Mesendoderm (in vitro differentiated cells): ENCODE measurements around the gene NXN.

Experiments used
- DNase-seq: peaks from one replicate; pipeline ENCODE4 v3.0.0; 2013
- H2AK5ac ChIP-seq: 2 replicates; pipeline ENCODE4 v1.6.1; 2013; ENCODE audit warnings: low read length, inconsistent platforms
- H2BK120ac ChIP-seq: 2 replicates; pipeline ENCODE4 v1.6.1; 2013; ENCODE audit warnings: low read depth, mild to moderate bottlenecking, low read length, moderate library complexity, mixed read lengths
- H2BK15ac ChIP-seq: replicated peaks from 2 replicates; pipeline ENCODE4 v1.6.1; 2013; ENCODE audit warnings: low read depth, mild to moderate bottlenecking, moderate library complexity
- H2BK5ac ChIP-seq: 2 replicates; pipeline ENCODE4 v1.6.1; 2013; ENCODE audit warnings: low read length, inconsistent platforms
- H3K18ac ChIP-seq: 2 replicates; pipeline ENCODE4 v1.6.1; 2013; ENCODE audit warnings: mild to moderate bottlenecking, low read length, mixed read lengths
- H3K23ac ChIP-seq: one replicate; pipeline ENCODE4 v1.6.1; 2013; ENCODE audit warnings: low read length
- H3K27ac ChIP-seq: 2 replicates; pipeline ENCODE4 v1.5.1; 2013; ENCODE audit warnings: low read depth, mild to moderate bottlenecking, inconsistent platforms, low read length, moderate library complexity
- H3K27me3 ChIP-seq: 2 replicates; pipeline ENCODE4 v1.6.1; 2013; ENCODE audit warnings: low read length, control low read depth, mild to moderate bottlenecking, inconsistent platforms; ENCODE audit not compliant: insufficient read depth, poor library complexity
- H3K36me3 ChIP-seq: 2 replicates; pipeline ENCODE4 v1.6.1; 2013; ENCODE audit warnings: low read length, inconsistent platforms; ENCODE audit not compliant: control insufficient read depth, insufficient read depth
- H3K4ac ChIP-seq: one replicate; pipeline ENCODE4 v1.6.1; 2013; ENCODE audit warnings: low read depth, mild to moderate bottlenecking, low read length, moderate library complexity
- H3K4me1 ChIP-seq: 2 replicates; pipeline ENCODE4 v1.6.1; 2013; ENCODE audit warnings: low read depth, low read length, inconsistent platforms; ENCODE audit not compliant: control insufficient read depth
- H3K4me2 ChIP-seq: 2 replicates; pipeline ENCODE4 v1.6.1; 2013; ENCODE audit warnings: low read length
- H3K4me3 ChIP-seq: 2 replicates; pipeline ENCODE4 v1.5.1; 2013; ENCODE audit warnings: mild to moderate bottlenecking, low read length
- H3K56ac ChIP-seq: one replicate; pipeline ENCODE4 v1.6.1; 2013; ENCODE audit warnings: low read length
- H3K79me1 ChIP-seq: 2 replicates; pipeline ENCODE4 v1.6.1; 2013; ENCODE audit warnings: low read length, inconsistent platforms
- H3K79me2 ChIP-seq: 2 replicates; pipeline ENCODE4 v1.6.1; 2013; ENCODE audit warnings: mild to moderate bottlenecking, low read length; ENCODE audit not compliant: control insufficient read depth, insufficient read depth
- H3K9ac ChIP-seq: 2 replicates; pipeline ENCODE4 v1.6.1; 2013; ENCODE audit warnings: low read length, inconsistent platforms
- H4K5ac ChIP-seq: one replicate; pipeline ENCODE4 v1.6.1; 2013; ENCODE audit warnings: low read length
- H4K8ac ChIP-seq: one replicate; pipeline ENCODE4 v1.6.1; 2013; ENCODE audit warnings: low read depth, mild to moderate bottlenecking, control low read depth, low read length, moderate library complexity
- WGBS: extraction: QIAGEN DNeasy Blood & Tissue Kit; methylation state at CpG from one replicate; pipeline ENCODE4 v1.1.7; 2013; ENCODE audit warnings: low lambda C conversion rate, missing lambda C conversion rate; ENCODE audit not compliant: insufficient coverage; ENCODE audit errors: extremely low coverage; 5-methylcytosine and 5-hydroxymethylcytosine counted together

NXN gene

GRCh38 chr17:1009229-1010085, 29.9 kb upstream of the NXN start:
- Histone ChIP-seq H4K8ac (no peak overlapping the region), H4K5ac (no peak overlapping the region), H3K36me3 (no peaks in the 10 kb centered on the region), H3K4me3 (no peak overlapping the region), H3K9ac (no peak overlapping the region), H2BK120ac (no peak overlapping the region), H3K79me2 (no peaks in the 10 kb centered on the region), H2BK15ac (no peak overlapping the region), H3K4ac (no peak overlapping the region), H3K4me2 (no peak overlapping the region), H2AK5ac (no peak overlapping the region), H3K56ac (no peak overlapping the region), H3K4me1 (no peaks in the 10 kb centered on the region), H3K23ac (no peak overlapping the region), H3K27me3 (no peaks in the 10 kb centered on the region), H3K18ac (no peak overlapping the region), H3K79me1 (no peaks in the 10 kb centered on the region), H2BK5ac (no peak overlapping the region), H3K27ac (no peak overlapping the region)
- no CpG with 5 or more reads among the region's 19 CpGs for WGBS
- no peak for DNase-seq

- Histone ChIP-seq H3K27ac (no peak overlapping the region), H2BK15ac (no peak overlapping the region), H3K79me2 (no peaks in the 10 kb centered on the region), H2BK120ac (no peak overlapping the region), H3K9ac (no peak overlapping the region), H3K4me1 (no peaks in the 10 kb centered on the region), H3K23ac (no peak overlapping the region), H3K18ac (no peak overlapping the region), H3K56ac (no peak overlapping the region), H2BK5ac (no peak overlapping the region), H3K79me1 (no peaks in the 10 kb centered on the region), H3K4me3 (no peak overlapping the region), H3K4me2 (no peak overlapping the region), H3K36me3 (no peaks in the 10 kb centered on the region), H2AK5ac (no peak overlapping the region), H3K4ac (no peak overlapping the region), H4K8ac (no peak overlapping the region), H4K5ac (no peak overlapping the region), H3K27me3 (no peaks in the 10 kb centered on the region)
- WGBS = no CpG with 5 or more reads among the region's 21 CpGs
- no peak for DNase-seq
Observed at GRCh38 chr17:1008008-1008761, 28.6 kb upstream of the NXN start.

- Histone ChIP-seq H3K27me3 (no peaks in the 10 kb centered on the region), H4K5ac (no peak overlapping the region), H2BK120ac (no peak overlapping the region), H3K56ac (no peak overlapping the region), H3K27ac (no peak overlapping the region), H3K4me1 (no peaks in the 10 kb centered on the region), H3K4me2 (no peak overlapping the region), H3K79me2 (no peaks in the 10 kb centered on the region), H2BK5ac (no peak overlapping the region), H3K36me3 (no peaks in the 10 kb centered on the region), H2BK15ac (no peak overlapping the region), H3K79me1 (no peaks in the 10 kb centered on the region), H2AK5ac (no peak overlapping the region), H4K8ac (no peak overlapping the region), H3K4ac (no peak overlapping the region), H3K23ac (no peak overlapping the region), H3K18ac (no peak overlapping the region), H3K9ac (no peak overlapping the region), H3K4me3 (no peak overlapping the region)
- no CpG with 5 or more reads among the region's 16 CpGs for WGBS
- no peak for DNase-seq
Observed at GRCh38 chr17:1007310-1008007, 27.9 kb upstream of the NXN start.

- Histone ChIP-seq H3K79me2 (no peaks in the 10 kb centered on the region), H3K9ac (no peak overlapping the region), H3K79me1 (no peaks in the 10 kb centered on the region), H2AK5ac (no peak overlapping the region), H4K8ac (no peak overlapping the region), H2BK120ac (no peak overlapping the region), H3K23ac (no peak overlapping the region), H3K27me3 (no peaks in the 10 kb centered on the region), H3K27ac (no peak overlapping the region), H3K18ac (no peak overlapping the region), H2BK15ac (no peak overlapping the region), H3K4ac (no peak overlapping the region), H2BK5ac (no peak overlapping the region), H4K5ac (no peak overlapping the region), H3K4me1 (no peaks in the 10 kb centered on the region), H3K4me2 (no peak overlapping the region), H3K4me3 (no peak overlapping the region), H3K36me3 (peaks cover 3% of the 10 kb centered on the region), H3K56ac (no peak overlapping the region)
- DNase-seq = no peak
- no CpG with 5 or more reads among the region's 16 CpGs for WGBS
Observed at GRCh38 chr17:1006054-1006453, 26.5 kb upstream of the NXN start.

GRCh38 chr17:1005361-1005946, 25.9 kb upstream of the NXN start:
- Histone ChIP-seq H2BK5ac (no peak overlapping the region), H3K36me3 (peaks cover 5% of the 10 kb centered on the region), H4K5ac (no peak overlapping the region), H3K4me2 (no peak overlapping the region), H4K8ac (no peak overlapping the region), H2AK5ac (no peak overlapping the region), H2BK120ac (no peak overlapping the region), H3K23ac (no peak overlapping the region), H3K79me1 (no peaks in the 10 kb centered on the region), H3K27me3 (no peaks in the 10 kb centered on the region), H3K56ac (no peak overlapping the region), H3K4ac (no peak overlapping the region), H2BK15ac (no peak overlapping the region), H3K9ac (no peak overlapping the region), H3K4me1 (no peaks in the 10 kb centered on the region), H3K27ac (no peak overlapping the region), H3K18ac (no peak overlapping the region), H3K79me2 (no peaks in the 10 kb centered on the region), H3K4me3 (no peak overlapping the region)
- no CpG with 5 or more reads among the region's 23 CpGs for WGBS
- DNase-seq = peak; percentile 26
